HG03066 (cell line): Measurements from ENCODE around the gene TMEM256.

Experiments
- ATAC-seq: cut with Tn5 transposase; IDR thresholded peaks from one replicate; pipeline ENCODE4 v1.9.1; 2021; ENCODE audit warnings: low read depth; ENCODE audit not compliant: unreplicated experiment

TMEM256 gene

GRCh38 chr17:7403977-7404736 is at the start of gene TMEM256:
TMEM256 (minus strand) TSS chr17:7404097; CDS start chr17:7404084, 13 bp downstream.
- peak; percentile 87 for ATAC-seq

GRCh38 chr17:7448461-7448860 is 44.6 kb upstream of the TMEM256 start:
- no peak for ATAC-seq

- ATAC-seq = no peak
Observed at GRCh38 chr17:7445619-7445968, 41.7 kb upstream of the TMEM256 start.

- no peak for ATAC-seq
Observed at GRCh38 chr17:7444682-7445618, 41.1 kb upstream of the TMEM256 start, which contains the start of gene CHRNB1. CHRNB1 (plus strand) TSS chr17:7445061; CDS start chr17:7445128, 67 bp downstream.

- no peak for ATAC-seq
Observed at GRCh38 chr17:7443499-7444485, 39.9 kb upstream of the TMEM256 start.

GRCh38 chr17:7442142-7442541 is 38.2 kb upstream of the TMEM256 start:
- ATAC-seq = no peak

- ATAC-seq = no peak
Observed at GRCh38 chr17:7441266-7441665, 37.4 kb upstream of the TMEM256 start.

GRCh38 chr17:7440834-7441195 is 36.9 kb upstream of the TMEM256 start:
- no peak for ATAC-seq

- no peak for ATAC-seq
Observed at GRCh38 chr17:7440113-7440833, 36.4 kb upstream of the TMEM256 start.

- ATAC-seq = no peak
Observed at GRCh38 chr17:7439462-7440112, 35.7 kb upstream of the TMEM256 start, which contains the start of gene FGF11. FGF11 (plus strand) TSS chr17:7439512; CDS start chr17:7439621, 109 bp downstream.

GRCh38 chr17:7438656-7439460 is 35.0 kb upstream of the TMEM256 start:
- ATAC-seq = no peak

- ATAC-seq = no peak
Observed at GRCh38 chr17:7437950-7438614, 34.2 kb upstream of the TMEM256 start.

GRCh38 chr17:7437369-7437863 is 33.5 kb upstream of the TMEM256 start:
- no peak for ATAC-seq

GRCh38 chr17:7436556-7437368 is 32.9 kb upstream of the TMEM256 start:
- no peak for ATAC-seq

- no peak for ATAC-seq
Observed at GRCh38 chr17:7435676-7436555, 32.0 kb upstream of the TMEM256 start.

GRCh38 chr17:7432296-7432695 is 28.4 kb upstream of the TMEM256 start:
- ATAC-seq = no peak
